Activated B cell treated with CpG ODN at 0.5 μM for 24 hours (primary cell): ENCODE data around the gene ZRANB3. TPM values are rescaled to one million over a fixed set of nuclear protein-coding genes. Genes with fewer than 3 reads are reported as not detected.

Experiments
- ATAC-seq: fragments of 200-7000 bp; cut with Tn5 transposase; one replicate; pipeline ENCODE4 v1.10.0; 2021; ENCODE audit warnings: low read depth, mild to moderate bottlenecking, moderate library complexity
- CTCF ChIA-PET: fragments of 350-600 bp; sonication (Branson Sonifier 250); formaldehyde crosslinking; loops from one replicate; lab custom pipeline; 2021; ENCODE audit warnings: antibody characterized with exemption; lab: Charles Lee
- POLR2A ChIA-PET: fragments of 350-600 bp; sonication (Branson Sonifier 250); formaldehyde crosslinking; loops from one replicate; lab custom pipeline; 2021; ENCODE audit warnings: antibody characterized with exemption; lab: Charles Lee
- DNase-seq: peaks from one replicate; pipeline ENCODE4 v3.0.0; 2022
- H3K27ac Mint-ChIP-seq: one replicate; pipeline ENCODE4 v1.8.0; 2020; ENCODE audit warnings: mixed read lengths
- H3K27me3 Mint-ChIP-seq: one replicate; pipeline ENCODE4 v1.8.0; 2021; ENCODE audit warnings: mixed read lengths
- H3K36me3 Mint-ChIP-seq: one replicate; pipeline ENCODE4 v1.8.0; 2021; ENCODE audit warnings: low read depth, mixed read lengths
- H3K4me1 Mint-ChIP-seq: one replicate; pipeline ENCODE4 v1.8.0; 2021; ENCODE audit warnings: mixed read lengths
- H3K4me3 Mint-ChIP-seq: one replicate; pipeline ENCODE4 v1.8.0; 2020; ENCODE audit warnings: mild to moderate bottlenecking, mixed read lengths
- H3K9me3 Mint-ChIP-seq: one replicate; pipeline ENCODE4 v1.8.0; 2020; ENCODE audit warnings: mixed read lengths
- CTCF ChIP-seq: fragments of 200-600 bp; IDR thresholded peaks from one replicate; pipeline ENCODE4 v1.8.0; 2022; ENCODE audit warnings: antibody characterized with exemption, mild to moderate bottlenecking
- intact Hi-C: fragments of 100-400 bp; cut with micrococcal nuclease; formaldehyde crosslinking; loops from one replicate; pipeline ENCODE4 v1.15.1; 2024
- total RNA-seq: library from RNA; stranded (reverse); gene quantifications from 2 replicates; pipeline ENCODE4 v1.2.3, GENCODE V29; 2022

The ZRANB3 gene
- total RNA-seq, 1 donor from 2014 or later, result 14.4 TPM

DNA sequence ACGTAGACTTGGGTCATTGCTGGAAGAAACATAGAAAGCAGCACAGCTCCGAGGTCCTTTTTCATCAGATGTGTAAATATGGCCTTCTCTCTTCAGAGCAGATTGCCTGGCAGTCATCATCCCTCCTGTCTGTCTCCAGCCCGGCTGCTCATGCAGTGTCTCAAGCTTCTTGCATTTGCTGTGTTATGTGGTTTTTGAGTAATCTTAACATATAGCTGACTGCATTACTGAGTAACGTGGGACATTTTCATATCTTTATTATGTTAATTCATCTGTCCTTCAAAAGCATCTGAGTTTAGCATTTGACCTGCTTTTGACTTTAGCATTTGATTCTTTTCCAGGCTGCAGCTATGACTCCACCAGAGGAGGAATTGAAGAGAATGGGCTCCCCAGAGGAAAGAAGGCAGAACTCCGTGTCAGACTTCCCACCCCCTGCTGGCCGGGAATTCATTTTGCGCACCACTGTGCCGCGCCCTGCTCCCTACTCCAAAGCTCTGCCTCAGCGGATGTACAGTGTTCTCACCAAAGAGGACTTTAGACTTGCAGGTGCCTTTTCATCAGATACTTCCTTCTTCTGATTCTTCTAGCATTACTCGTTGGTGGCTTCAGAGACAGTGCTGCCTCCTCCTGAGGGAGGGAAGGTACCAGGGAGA, 362.7 kb downstream of the ZRANB3 start:
- CTCF ChIA-PET, result no interaction called here
- H3K36me3 Mint-ChIP-seq, result peaks cover 88% of the 10 kb centered on the region

GRCh38 chr2:135167273-135167672, 363.7 kb downstream of the ZRANB3 start:
- Mint-ChIP-seq H3K27ac (no peak overlapping the region), H3K36me3 (peaks cover 88% of the 10 kb centered on the region), H3K4me1 (no peaks in the 10 kb centered on the region), H3K9me3 (no peaks in the 10 kb centered on the region), H3K27me3 (no peaks in the 10 kb centered on the region), H3K4me3 (no peak overlapping the region)
- ChIA-PET CTCF (no interaction called here), POLR2A (no interaction called here)
- DNase-seq, result no peak
- no peak for ATAC-seq
- TF ChIP-seq CTCF, result no peak
- intact Hi-C loops, result no loop called here

More for the DNA sequence above, 362.7 kb downstream of the ZRANB3 start:
- DNase-seq (no peak), ATAC-seq (no peak)
- POLR2A ChIA-PET, result no interaction called here
- no peak for TF ChIP-seq CTCF
- Mint-ChIP-seq H3K27ac (no peak overlapping the region), H3K4me3 (no peak overlapping the region), H3K4me1 (no peaks in the 10 kb centered on the region), H3K27me3 (no peaks in the 10 kb centered on the region), H3K9me3 (no peaks in the 10 kb centered on the region)
- intact Hi-C loops, result no loop called here

GRCh38 chr2:135164431-135164830, 366.6 kb downstream of the ZRANB3 start:
- Mint-ChIP-seq H3K27ac (no peak overlapping the region), H3K9me3 (no peaks in the 10 kb centered on the region), H3K4me3 (no peak overlapping the region), H3K4me1 (no peaks in the 10 kb centered on the region), H3K36me3 (peaks cover 78% of the 10 kb centered on the region), H3K27me3 (no peaks in the 10 kb centered on the region)
- no peak for ATAC-seq
- intact Hi-C loops, result no loop called here
- POLR2A ChIA-PET, result no interaction called here
- no peak for TF ChIP-seq CTCF
- no peak for DNase-seq
- CTCF ChIA-PET, result no interaction called here

- Mint-ChIP-seq H3K9me3 (no peaks in the 10 kb centered on the region), H3K36me3 (peaks cover 78% of the 10 kb centered on the region), H3K27ac (no peak overlapping the region), H3K27me3 (no peaks in the 10 kb centered on the region), H3K4me3 (no peak overlapping the region), H3K4me1 (no peaks in the 10 kb centered on the region)
- intact Hi-C loops, result no loop called here
- DNase-seq (no peak), ATAC-seq (no peak)
- POLR2A ChIA-PET, result no interaction called here
- CTCF ChIA-PET, result no interaction called here
- no peak for TF ChIP-seq CTCF
Measured at GRCh38 chr2:135163901-135164300, 367.1 kb downstream of the ZRANB3 start.

DNA sequence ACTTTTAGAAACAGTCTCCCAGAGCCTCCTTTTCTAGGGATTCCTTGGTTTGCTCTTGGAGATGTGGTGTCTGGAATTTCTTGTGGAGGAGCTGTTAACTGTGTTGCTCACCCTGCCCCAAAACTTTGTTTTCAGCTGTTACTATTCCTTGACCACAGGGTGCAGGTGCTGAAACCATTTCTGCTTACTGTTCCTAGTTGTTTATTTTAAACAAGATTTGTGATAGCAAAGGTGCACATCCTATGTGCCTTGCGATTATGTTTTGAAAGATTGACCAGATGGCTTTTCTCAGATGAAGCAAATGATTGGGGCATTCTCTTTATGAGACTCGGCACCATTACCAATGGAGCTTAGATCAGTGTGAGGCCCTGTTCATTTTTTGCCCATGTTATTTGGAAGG, 367.7 kb downstream of the ZRANB3 start:
- ATAC-seq (no peak), DNase-seq (no peak)
- Mint-ChIP-seq H3K9me3 (no peaks in the 10 kb centered on the region), H3K27me3 (no peaks in the 10 kb centered on the region), H3K27ac (no peak overlapping the region), H3K4me3 (no peak overlapping the region), H3K36me3 (peaks cover 78% of the 10 kb centered on the region), H3K4me1 (no peaks in the 10 kb centered on the region)
- no peak for TF ChIP-seq CTCF
- ChIA-PET POLR2A (no interaction called here), CTCF (no interaction called here)
- intact Hi-C loops, result no loop called here
